GM19468 (cell line): ENCODE results near the gene PRDX5.
A peak's percentile ranks its signal among the peaks of the same experiment; 100 is the strongest.
"Not testable (repeated sequence)": the region's sequence is repeated elsewhere in the genome, so short reads cannot be mapped to it uniquely, and the experiment has no call there.

ENCODE experiments used
- ATAC-seq: cut with Tn5 transposase; IDR thresholded peaks from one replicate; pipeline ENCODE4 v1.9.1; 2021; ENCODE audit warnings: mild to moderate bottlenecking, moderate library complexity, moderate number of reproducible peaks; ENCODE audit not compliant: unreplicated experiment; ENCODE audit errors: extremely low read depth

PRDX5 gene

GRCh38 chr11:64305075-64305690 lies 12.7 kb upstream of the PRDX5 start, which contains the start of gene ESRRA:
TSS of gene ESRRA (plus strand) at chr11:64305524. CDS start at chr11:64307180, 1,656 bp downstream.
- peak; percentile 61 for ATAC-seq

GRCh38 chr11:64305691-64306562 lies 12.0 kb upstream of the PRDX5 start:
- ATAC-seq, result no peak

- ATAC-seq, result no peak
These were observed 11.4 kb upstream of the PRDX5 start for GRCh38 chr11:64306563-64306875.

- ATAC-seq, result no peak
These were observed 10.9 kb upstream of the PRDX5 start for GRCh38 chr11:64306876-64307622.

DNA sequence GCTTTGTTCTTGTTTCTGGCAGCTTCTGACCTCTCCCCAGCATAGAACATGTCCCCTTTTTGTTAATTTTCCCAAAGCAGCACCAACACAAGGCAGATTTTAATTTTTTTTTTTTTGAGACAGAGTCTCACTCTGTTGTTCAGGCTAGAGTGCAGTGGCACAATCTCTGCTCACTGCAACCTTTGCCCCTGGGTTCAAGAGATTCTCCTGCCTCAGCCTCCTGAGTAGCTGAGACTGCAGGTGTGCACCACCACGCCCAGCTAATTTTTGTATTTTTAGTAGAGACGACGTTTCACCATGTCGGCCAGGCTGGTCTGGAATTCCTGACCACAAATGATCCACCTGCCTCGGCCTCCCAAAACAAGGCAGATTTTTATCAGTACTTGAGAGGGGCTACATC lies 10.1 kb upstream of the PRDX5 start:
- ATAC-seq, result not testable (repeated sequence)

- ATAC-seq, result no peak
These were observed 5.0 kb upstream of the PRDX5 start for GRCh38 chr11:64312947-64313346.

DNA sequence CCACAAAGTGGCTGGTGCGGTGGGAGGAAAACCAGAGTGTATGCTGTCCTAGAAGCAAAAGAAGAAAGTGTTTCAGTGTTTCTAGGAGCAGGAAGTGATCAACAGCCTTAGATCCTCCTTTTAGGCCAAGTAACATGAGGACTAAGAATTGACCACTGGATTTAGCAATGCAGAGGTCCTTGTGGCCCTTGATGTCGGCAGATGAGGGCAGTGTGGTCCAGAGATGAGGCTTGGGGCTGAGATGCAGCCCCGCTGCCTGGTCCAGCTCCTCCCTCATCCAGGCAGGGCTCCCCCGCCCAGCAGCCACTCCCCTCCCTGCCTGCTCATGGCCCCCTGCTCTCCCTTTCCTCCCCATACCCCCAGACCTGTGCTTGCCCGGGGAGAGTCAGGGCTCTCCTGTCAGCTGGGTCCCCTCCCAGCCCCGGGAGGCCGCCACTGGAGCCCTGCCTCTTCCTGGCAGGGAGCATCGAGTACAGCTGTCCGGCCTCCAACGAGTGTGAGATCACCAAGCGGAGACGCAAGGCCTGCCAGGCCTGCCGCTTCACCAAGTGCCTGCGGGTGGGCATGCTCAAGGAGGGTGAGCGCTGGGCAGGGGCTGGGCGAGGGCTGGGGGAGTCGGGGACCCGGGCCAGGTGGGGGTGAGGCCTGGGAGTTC lies 4.3 kb upstream of the PRDX5 start:
- ATAC-seq, result no peak

- ATAC-seq, result no peak
These were observed 3.6 kb upstream of the PRDX5 start for GRCh38 chr11:64314146-64314804.

DNA sequence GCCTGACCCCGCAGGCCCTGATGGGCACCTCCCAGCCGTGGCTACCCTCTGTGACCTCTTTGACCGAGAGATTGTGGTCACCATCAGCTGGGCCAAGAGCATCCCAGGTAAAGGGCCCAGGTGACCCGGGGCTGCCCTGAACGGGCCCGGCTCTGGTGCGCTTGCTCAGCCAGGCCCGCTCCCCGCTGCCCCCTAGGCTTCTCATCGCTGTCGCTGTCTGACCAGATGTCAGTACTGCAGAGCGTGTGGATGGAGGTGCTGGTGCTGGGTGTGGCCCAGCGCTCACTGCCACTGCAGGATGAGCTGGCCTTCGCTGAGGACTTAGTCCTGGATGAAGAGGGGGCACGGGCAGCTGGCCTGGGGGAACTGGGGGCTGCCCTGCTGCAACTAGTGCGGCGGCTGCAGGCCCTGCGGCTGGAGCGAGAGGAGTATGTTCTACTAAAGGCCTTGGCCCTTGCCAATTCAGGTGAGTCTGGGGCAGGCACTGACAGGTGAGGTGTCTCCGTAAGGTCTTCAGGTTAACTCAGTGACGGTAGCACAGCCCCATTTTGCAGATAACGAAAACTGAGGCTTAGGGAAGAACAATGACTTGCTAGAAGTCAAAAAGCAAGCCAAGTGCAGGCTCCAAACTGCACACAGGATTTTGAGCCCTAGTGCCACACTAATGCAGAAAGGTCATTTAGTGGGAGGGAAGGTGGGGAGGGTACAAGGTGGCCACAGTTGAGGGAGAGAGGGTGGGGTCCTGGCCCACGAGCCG lies 2.9 kb upstream of the PRDX5 start:
- ATAC-seq, result no peak

GRCh38 chr11:64315667-64316526 lies 2.0 kb upstream of the PRDX5 start:
- ATAC-seq, result not testable (repeated sequence)

DNA sequence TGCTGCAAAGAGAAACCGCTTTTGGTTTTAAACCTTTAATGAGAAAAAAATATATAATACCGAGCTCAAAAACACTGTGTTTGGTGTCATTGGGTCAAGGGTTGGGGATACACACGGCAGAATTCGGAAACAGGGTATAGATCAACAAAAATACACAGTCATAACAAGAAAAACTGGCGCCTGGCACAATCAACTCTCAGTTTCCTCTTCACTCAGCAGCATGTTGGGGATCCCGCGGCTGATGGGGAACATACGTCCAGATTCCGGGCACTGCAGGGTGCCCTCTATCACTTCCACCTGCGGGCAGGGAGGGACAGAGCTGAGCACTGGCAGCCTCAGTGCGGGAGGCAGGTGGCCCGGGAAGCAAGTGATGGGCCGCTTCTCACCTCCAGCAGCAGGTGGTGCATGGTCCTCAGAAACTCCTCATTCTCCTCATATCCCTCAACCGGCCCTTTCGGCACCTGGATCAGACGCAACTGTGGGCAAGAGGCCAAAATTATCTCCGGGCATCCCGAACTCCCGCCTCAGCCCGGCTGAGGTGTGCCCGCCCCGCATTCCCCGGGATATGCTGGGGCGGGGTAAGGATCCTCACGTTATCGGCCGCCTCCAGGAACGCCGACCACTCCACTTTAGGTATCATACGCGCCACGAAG lies 1.1 kb upstream of the PRDX5 start:
- ATAC-seq, result no peak

GRCh38 chr11:64317325-64317960 lies 478 bp upstream of the PRDX5 start, which contains the start of gene TRMT112:
TSS of gene TRMT112 (minus strand) at chr11:64317559. CDS start at chr11:64317526, 33 bp downstream.
- peak; percentile 29 for ATAC-seq

DNA sequence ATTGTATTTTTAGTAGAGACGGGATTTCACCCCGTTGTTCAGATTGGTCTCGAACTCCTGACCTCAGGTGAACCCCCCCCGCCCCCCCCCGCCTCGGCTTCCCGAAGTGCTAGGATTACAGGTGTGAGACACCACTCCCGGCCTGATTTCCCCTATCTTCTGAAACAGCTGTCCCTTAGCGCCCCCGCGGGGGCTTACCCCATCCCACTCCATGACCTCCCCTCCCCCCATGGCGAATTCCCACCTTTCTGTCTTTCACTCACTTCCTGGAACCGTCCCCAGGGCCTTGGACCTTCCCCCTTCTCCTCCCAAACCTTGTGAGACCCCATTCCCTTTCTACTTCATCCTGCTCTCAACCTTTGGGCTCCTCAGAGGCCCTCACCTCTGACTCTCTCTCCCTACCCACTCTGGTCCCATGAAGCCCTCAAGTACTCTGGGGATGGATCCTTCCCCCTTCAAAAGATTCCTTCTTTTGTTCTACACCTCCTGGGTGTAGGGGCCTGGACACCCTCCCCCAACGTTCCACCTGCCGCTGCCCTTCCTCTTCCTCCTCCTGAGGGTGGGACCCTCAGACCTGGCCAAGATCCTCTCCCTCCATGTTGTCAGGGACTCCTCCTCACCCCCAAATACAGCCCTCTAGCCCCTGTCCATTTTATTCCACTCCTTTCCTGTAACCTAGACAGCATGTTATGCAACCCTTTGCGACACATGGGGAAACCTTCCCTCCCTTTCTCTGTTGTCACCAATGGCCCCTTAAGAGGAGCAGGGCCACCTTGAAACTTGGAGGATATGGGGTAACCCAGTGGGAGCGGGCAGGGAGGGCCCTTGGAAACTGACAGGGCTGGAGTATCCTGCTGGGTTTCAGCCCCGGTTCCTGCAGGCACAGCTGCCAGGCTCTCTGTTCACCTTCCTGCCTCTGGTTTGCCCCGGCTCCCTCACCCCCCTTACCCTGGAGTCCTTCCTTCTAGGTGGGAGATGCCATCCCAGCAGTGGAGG lies 1.1 kb downstream of the PRDX5 start:
- no peak for ATAC-seq

GRCh38 chr11:64320556-64320955 lies 2.6 kb downstream of the PRDX5 start:
- no peak for ATAC-seq

DNA sequence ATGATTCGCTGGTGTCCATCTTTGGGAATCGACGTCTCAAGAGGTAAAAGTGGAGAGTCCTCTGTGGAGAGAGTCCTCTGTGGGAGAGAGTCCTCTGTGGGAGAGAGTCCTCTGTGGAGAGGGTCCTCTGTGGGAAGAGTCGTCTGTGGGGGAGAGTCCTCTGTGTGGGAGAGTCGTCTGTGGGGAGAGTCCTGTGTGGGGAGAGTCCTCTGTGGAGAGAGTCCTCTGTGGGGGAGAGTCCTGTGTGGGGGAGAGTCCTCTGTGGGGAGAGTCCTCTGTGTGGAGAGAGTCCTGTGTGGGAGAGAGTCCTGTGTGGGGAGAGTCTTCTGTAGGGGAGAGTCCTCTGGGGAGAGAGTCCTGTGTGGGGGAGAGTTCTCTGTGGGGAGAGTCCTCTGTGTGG lies 3.1 kb downstream of the PRDX5 start:
- no peak for ATAC-seq

GRCh38 chr11:64321533-64321932 lies 3.6 kb downstream of the PRDX5 start:
- ATAC-seq, result no peak
